ENCODE results near the gene LCA5. TPM values are rescaled to one million over a fixed set of nuclear protein-coding genes. Genes with fewer than 3 reads are reported as not detected.

Gene LCA5
- total RNA-seq, 1 donor from 2014 or later: 1.7 TPM

- H3K4me3 ChIP-seq (ENCODE audit: low read depth, low read length): no peak overlapping the region
- TF ChIP-seq CTCF (conservative IDR thresholded peaks at IDR 0.05; ENCODE audit: low read depth, low read length): no peak
- no peak for DNase-seq (ENCODE audit: low read depth)
Observed at GRCh38 chr6:79504372-79504771, 32.9 kb downstream of the LCA5 start.

GRCh38 chr6:79498842-79499241, 38.4 kb downstream of the LCA5 start:
- no peak for DNase-seq (ENCODE audit: low read depth)
- TF ChIP-seq CTCF (conservative IDR thresholded peaks at IDR 0.05; ENCODE audit: low read depth, low read length): no peak
- no peak overlapping the region for H3K4me3 ChIP-seq (ENCODE audit: low read depth, low read length)

- no peak for TF ChIP-seq CTCF (conservative IDR thresholded peaks at IDR 0.05; ENCODE audit: low read depth, low read length)
- DNase-seq (ENCODE audit: low read depth): no peak
- no peak overlapping the region for H3K4me3 ChIP-seq (ENCODE audit: low read depth, low read length)
Observed at GRCh38 chr6:79495246-79495645, 42.0 kb downstream of the LCA5 start.

- no peak for TF ChIP-seq CTCF (conservative IDR thresholded peaks at IDR 0.05; ENCODE audit: low read depth, low read length)
- DNase-seq (ENCODE audit: low read depth): no peak
- no peak overlapping the region for H3K4me3 ChIP-seq (ENCODE audit: low read depth, low read length)
Observed at GRCh38 chr6:79494841-79495240, 42.4 kb downstream of the LCA5 start.

- no peak for DNase-seq (ENCODE audit: low read depth)
- H3K4me3 ChIP-seq (ENCODE audit: low read depth, low read length): no peak overlapping the region
- TF ChIP-seq CTCF (conservative IDR thresholded peaks at IDR 0.05; ENCODE audit: low read depth, low read length): no peak
Observed at GRCh38 chr6:79470728-79471127, 66.5 kb downstream of the LCA5 start.

- H3K4me3 ChIP-seq (ENCODE audit: low read depth, low read length): no peak overlapping the region
- no peak for TF ChIP-seq CTCF (conservative IDR thresholded peaks at IDR 0.05; ENCODE audit: low read depth, low read length)
- DNase-seq (ENCODE audit: low read depth): no peak
Observed at GRCh38 chr6:79469376-79470246, 67.6 kb downstream of the LCA5 start.

GRCh38 chr6:79468587-79468986, 68.6 kb downstream of the LCA5 start:
- TF ChIP-seq CTCF (conservative IDR thresholded peaks at IDR 0.05; ENCODE audit: low read depth, low read length): no peak

More at GRCh38 chr6:79468587-79468986, 68.6 kb downstream of the LCA5 start:
- DNase-seq (ENCODE audit: low read depth): no peak
- H3K4me3 ChIP-seq (ENCODE audit: low read depth, low read length): no peak overlapping the region
